NCI-H1694 treated with DMSO at 0.1 percent for 48 hours (cell line): ENCODE measurements around the gene NEUROG3.

Experiments used
- DNase-seq: peaks from one replicate; lab custom pipeline; 2025; lab: John Stamatoyannopoulos, UW

Gene NEUROG3

GRCh38 chr10:69573056-69573806 lies at the start of gene NEUROG3:
NEUROG3 (minus strand) TSS chr10:69573422; CDS start chr10:69573043, 379 bp downstream.
- DNase-seq: no peak

GRCh38 chr10:69620625-69621024 lies 47.4 kb upstream of the NEUROG3 start:
- DNase-seq: no peak

GRCh38 chr10:69619626-69620025 lies 46.4 kb upstream of the NEUROG3 start:
- no peak for DNase-seq

- DNase-seq: no peak
Measured at GRCh38 chr10:69618746-69619145, 45.5 kb upstream of the NEUROG3 start.

GRCh38 chr10:69616358-69616757 lies 43.1 kb upstream of the NEUROG3 start:
- no peak for DNase-seq

- DNase-seq: no peak
Measured at GRCh38 chr10:69614130-69614529, 40.9 kb upstream of the NEUROG3 start.

GRCh38 chr10:69612760-69613159 lies 39.5 kb upstream of the NEUROG3 start:
- DNase-seq: no peak

- DNase-seq: no peak
Measured at GRCh38 chr10:69609077-69609476, 35.9 kb upstream of the NEUROG3 start.

- no peak for DNase-seq
Measured at GRCh38 chr10:69600761-69601330, 27.6 kb upstream of the NEUROG3 start.

- no peak for DNase-seq
Measured at GRCh38 chr10:69588358-69588757, 15.1 kb upstream of the NEUROG3 start.

- no peak for DNase-seq
Measured at GRCh38 chr10:69584624-69585023, 11.4 kb upstream of the NEUROG3 start.

- no peak for DNase-seq
Measured at GRCh38 chr10:69583106-69583505, 9.9 kb upstream of the NEUROG3 start.

GRCh38 chr10:69580435-69580834 lies 7.2 kb upstream of the NEUROG3 start:
- DNase-seq: no peak

- no peak for DNase-seq
Measured at GRCh38 chr10:69579464-69580060, 6.3 kb upstream of the NEUROG3 start.

- no peak for DNase-seq
Measured at GRCh38 chr10:69578508-69578991, 5.3 kb upstream of the NEUROG3 start.

GRCh38 chr10:69577268-69578232 lies 4.3 kb upstream of the NEUROG3 start:
- DNase-seq: peak; percentile 55

GRCh38 chr10:69576334-69577011 lies 3.3 kb upstream of the NEUROG3 start:
- no peak for DNase-seq

GRCh38 chr10:69575164-69575722 lies 2.0 kb upstream of the NEUROG3 start:
- no peak for DNase-seq

GRCh38 chr10:69574571-69574978 lies 1.4 kb upstream of the NEUROG3 start:
- no peak for DNase-seq

- no peak for DNase-seq
Measured at GRCh38 chr10:69572159-69573055, 815 bp downstream of the NEUROG3 start.
